GM12878 (cell line): ENCODE results near the gene ACTL8. TPM values are rescaled to one million over a fixed set of nuclear protein-coding genes. Genes with fewer than 3 reads are reported as not detected.

Source experiments
- ATAC-seq: fragments of 200-7000 bp; cut with Tn5 transposase; 3 replicates; pipeline ENCODE4 v1.9.1; 2020; ENCODE audit warnings: mild to moderate bottlenecking, moderate library complexity
- BruUV-seq: library from RNA; stranded (reverse); fragments of 400-500 nt; replicated peaks from 2 replicates; lab custom pipeline; 2021; lab: Mats Ljungman, UMichigan
- CTCF ChIA-PET: fragments of 300-600 bp; sonication (Branson Sonifier 250); formaldehyde crosslinking; extraction: SDS; loops from one replicate; lab custom pipeline; 2021; ENCODE audit warnings: inconsistent platforms; lab: Yijun Ruan, JAX
- POLR2A ChIA-PET: fragments of 350-600 bp; formaldehyde crosslinking; extraction: SDS; loops from one replicate; lab custom pipeline; 2021; ENCODE audit warnings: inconsistent platforms; lab: Charles Lee
- RAD21 ChIA-PET: fragments of 300-600 bp; sonication (Branson Sonifier 250); formaldehyde crosslinking; loops from one replicate; lab custom pipeline; 2023; ENCODE audit warnings: antibody characterized with exemption; ENCODE audit not compliant: unreplicated experiment; lab: Charles Lee
- SMC1A ChIA-PET: fragments of 300-600 bp; sonication (Branson Sonifier 250); formaldehyde crosslinking; loops from one replicate; lab custom pipeline; 2023; ENCODE audit not compliant: unreplicated experiment, uncharacterized antibody; lab: Charles Lee
- DNase-seq: peaks from one replicate; pipeline ENCODE4 v3.0.0-alpha.2; 2011; ENCODE audit warnings: low read depth, low spot score
- FAIRE-seq: peaks from 3 replicates; lab custom pipeline; 2011; peaks lifted over from hg19 to GRCh38; lab: Jason Lieb, UNC
- H2AFZ ChIP-seq: 2 replicates; pipeline ENCODE4 v1.6.0; 2011; ENCODE audit warnings: low read depth, low read length, control low read depth; ENCODE audit not compliant: control insufficient read depth
- H3K27ac ChIP-seq: 2 replicates; pipeline ENCODE4 v1.5.1; 2011; ENCODE audit warnings: control low read depth; ENCODE audit not compliant: control insufficient read depth, insufficient read depth
- H3K27me3 ChIP-seq, 2 experiments: replicated peaks in 1 of 2; 2 replicates each; pipeline versions ENCODE4 v1.6.0 to v1.6.1; 2011; ENCODE audit warnings: low read length in 1 of 2; ENCODE audit not compliant: control insufficient read depth in 2 of 2, insufficient read depth in 2 of 2
- H3K36me3 ChIP-seq, 2 experiments: 2 replicates each; pipeline ENCODE4 v1.5.1; 2011; ENCODE audit warnings: low read length in 1 of 2; ENCODE audit not compliant: control insufficient read depth in 2 of 2, insufficient read depth in 2 of 2
- H3K4me1 ChIP-seq: 2 replicates; pipeline ENCODE4 v1.6.1; 2011; ENCODE audit warnings: mild to moderate bottlenecking, low read length, moderate library complexity, mixed read lengths; ENCODE audit not compliant: control insufficient read depth, insufficient read depth
- H3K4me2 ChIP-seq: 2 replicates; pipeline ENCODE4 v1.6.0; 2011; ENCODE audit warnings: control low read depth; ENCODE audit not compliant: control insufficient read depth, insufficient read depth
- H3K4me3 ChIP-seq: fragments of 200-600 bp; sonication (generic); 2 replicates; pipeline ENCODE4 v1.5.1; 2016
- H3K79me2 ChIP-seq: 2 replicates; pipeline ENCODE4 v1.6.0; 2011; ENCODE audit warnings: low read length; ENCODE audit not compliant: control insufficient read depth, insufficient read depth
- H3K9ac ChIP-seq: 2 replicates; pipeline ENCODE4 v1.8.0; 2011; ENCODE audit warnings: low read length, control low read depth, mixed read lengths; ENCODE audit not compliant: control insufficient read depth, insufficient read depth
- H3K9me3 ChIP-seq: replicated peaks from 3 replicates; pipeline ENCODE4 v1.5.1; 2011; ENCODE audit warnings: mild to moderate bottlenecking, low read length; ENCODE audit not compliant: control insufficient read depth, insufficient read depth
- H4K20me1 ChIP-seq: 2 replicates; pipeline ENCODE4 v1.6.0; 2011; ENCODE audit not compliant: control insufficient read depth, insufficient read depth
- BACH1 ChIP-seq: fragments of 450-650 bp; IDR thresholded peaks from 2 replicates; pipeline ENCODE4 v1.6.1; 2017; ENCODE audit warnings: mild to moderate bottlenecking, borderline replicate concordance
- BMI1 ChIP-seq: fragments of 450-650 bp; IDR thresholded peaks from 2 replicates; pipeline ENCODE4 v1.6.1; 2016; ENCODE audit warnings: mild to moderate bottlenecking, moderate library complexity, borderline replicate concordance
- CEBPB ChIP-seq, 2 experiments: fragments of 150-350 bp in 1 of 2; IDR thresholded peaks; 2 replicates each; pipeline ENCODE4 v1.6.1; 2012 to 2014; ENCODE audit warnings: low read depth in 2 of 2, low read length in 2 of 2, borderline replicate concordance in 1 of 2, inconsistent platforms in 1 of 2
- CREB1 ChIP-seq: IDR thresholded peaks from 2 replicates; pipeline ENCODE4 v1.6.1; 2012; ENCODE audit warnings: low read depth, mild to moderate bottlenecking, inconsistent platforms
- GABPA ChIP-seq: IDR thresholded peaks from 2 replicates; pipeline ENCODE4 v1.6.1; 2014; ENCODE audit warnings: antibody characterized with exemption, low read depth, mild to moderate bottlenecking, inconsistent platforms
- HDAC6 ChIP-seq: fragments of 200-600 bp; sonication (generic); IDR thresholded peaks from one replicate; pipeline ENCODE4 v1.8.0; 2017; ENCODE audit warnings: antibody characterized with exemption; ENCODE audit not compliant: unreplicated experiment
- JUND ChIP-seq: IDR thresholded peaks from 2 replicates; pipeline ENCODE4 v1.6.1; 2012; ENCODE audit warnings: low read depth, mild to moderate bottlenecking, low read length, improper control_type of control experiment, moderate library complexity
- NFXL1 ChIP-seq: fragments of 450-650 bp; IDR thresholded peaks from 2 replicates; pipeline ENCODE4 v1.6.1; 2017; ENCODE audit warnings: antibody characterized with exemption, mild to moderate bottlenecking, borderline replicate concordance
- NR2F1 ChIP-seq: fragments of 450-650 bp; conservative IDR thresholded peaks from 2 replicates; pipeline ENCODE4 v1.6.1; 2017; ENCODE audit warnings: mild to moderate bottlenecking
- PAX8 ChIP-seq: fragments of 450-650 bp; IDR thresholded peaks from 2 replicates; pipeline ENCODE4 v1.6.1; 2017; ENCODE audit warnings: mild to moderate bottlenecking, moderate library complexity
- SRF ChIP-seq, 2 experiments: IDR thresholded peaks; 2 replicates each; pipeline ENCODE4 v1.6.1; 2011; ENCODE audit warnings: low read depth in 2 of 2, low read length in 2 of 2, mild to moderate bottlenecking in 1 of 2, moderate library complexity in 1 of 2
- ZBTB33 ChIP-seq: fragments of 450-650 bp; IDR thresholded peaks from 2 replicates; pipeline ENCODE4 v1.6.1; 2017; ENCODE audit warnings: mild to moderate bottlenecking
- ZSCAN29 ChIP-seq: fragments of 450-650 bp; IDR thresholded peaks from 2 replicates; pipeline ENCODE4 v1.6.1; 2017; ENCODE audit warnings: mild to moderate bottlenecking, moderate library complexity
- ZZZ3 ChIP-seq: IDR thresholded peaks from 2 replicates; pipeline ENCODE4 v1.6.1; 2011; ENCODE audit warnings: low read depth; ENCODE audit not compliant: control insufficient read depth, insufficient read length
- WGBS: methylation state at CpG from one replicate; pipeline ENCODE4 v1.1.6; 2016; ENCODE audit warnings: low lambda C conversion rate; ENCODE audit not compliant: insufficient replicate concordance, insufficient coverage; ENCODE audit errors: missing lambda C conversion rate; 5-methylcytosine and 5-hydroxymethylcytosine counted together
- in situ Hi-C: fragments of 300-500 bp; cut with MboI; formaldehyde crosslinking; loops from 9 replicates; pipeline ENCODE4 v1.14.3; 2018; ENCODE audit warnings: mixed read lengths
- intact Hi-C: fragments of 100-400 bp; cut with micrococcal nuclease; formaldehyde crosslinking; loops from one replicate; pipeline ENCODE4 v1.14.2; 2022; ENCODE audit not compliant: unreplicated experiment
- polyA plus RNA-seq, 11 experiments: library from polyadenylated mRNA; depleted of rRNA in 4 of 11; unstranded in 6 of 11; stranded (reverse) in 5 of 11; fragments of >200 nt; fragmentation: Nextera tagmentation in 4 of 11; fragmentation: Illumina TruSeq in 1 of 11; extraction: Ambion mirVana in 4 of 11; extraction: Trizol in 1 of 11; gene quantifications; 1 replicate in 1 of 11; 2 replicates in 10 of 11; pipeline versions ENCODE4 v1.2.1 to v1.2.3, GENCODE V29; 2011 to 2016; ENCODE audit warnings: inconsistent platforms in 2 of 11, missing spikeins in 2 of 11, low read depth in 1 of 11
- total RNA-seq, 4 experiments: library from RNA; depleted of rRNA in 3 of 4; stranded (reverse); fragments of >200 nt in 3 of 4; fragmentation: Illumina TruSeq in 1 of 4; extraction: Trizol in 1 of 4; gene quantifications; 2 replicates each; pipeline versions ENCODE4 v1.2.1 to v1.2.3, GENCODE V29; 2013 to 2021

The ACTL8 gene
- total and polyA plus RNA-seq, 10 of the 15 experiments (the other 5 are each of a cell fraction or from before 2014, with no cell fraction given): 0.05 to 0.27 TPM; not detected in 8

GRCh38 chr1:17713993-17714392, 41.1 kb upstream of the ACTL8 start:
- H3K9me3 ChIP-seq: no peaks in the 10 kb centered on the region
- ChIA-PET CTCF (interaction anchor here (1.2 kb wide), 1 partner anchor 52 kb away, joined by 4 read pairs; no protein-coding TSS in a partner anchor), RAD21 (no interaction called here), POLR2A (interaction anchor here (0.6 kb wide), 1 partner anchor 155 kb away, joined by 6 read pairs; no protein-coding TSS in a partner anchor), SMC1A (no interaction called here)
- no peak overlapping the region for H3K4me3 ChIP-seq
- no peak overlapping the region for H3K9ac ChIP-seq
- H2AFZ ChIP-seq: no peak overlapping the region
- intact Hi-C loops: no loop called here
- no peaks in the 10 kb centered on the region for H4K20me1 ChIP-seq
- H3K27ac ChIP-seq: no peak overlapping the region
- no TSS peak for BruUV-seq
- ATAC-seq (no peak), FAIRE-seq (no peak), DNase-seq (no peak)
- no peaks in the 10 kb centered on the region for H3K36me3 ChIP-seq
- TF ChIP-seq ZSCAN29 (no peak), NFXL1 (no peak), SRF (IDR thresholded peaks at IDR 0.05; ENCODE audit: low read depth in 2 of 2, low read length in 2 of 2) (no peak), NR2F1 (no peak), CREB1 (no peak), ZZZ3 (no peak), JUND (no peak), BACH1 (no peak), CEBPB (IDR thresholded peaks at IDR 0.05; ENCODE audit: borderline replicate concordance in 1 of 2, low read depth in 2 of 2, low read length in 2 of 2) (no peak), HDAC6 (no peak), ZBTB33 (no peak), BMI1 (no peak), PAX8 (no peak), GABPA (no peak)
- H3K79me2 ChIP-seq: no peaks in the 10 kb centered on the region
- H3K27me3 ChIP-seq: no peaks in the 10 kb centered on the region
- no peak overlapping the region for H3K4me2 ChIP-seq
- WGBS: 20% methylated on average over 5 of the region's 5 CpGs
- no peaks in the 10 kb centered on the region for H3K4me1 ChIP-seq
- in situ Hi-C loops: no loop called here
